IMR-90 (cell line): Measurements from ENCODE around the gene DCHS1. TPM values are rescaled to one million over a fixed set of nuclear protein-coding genes. Genes with fewer than 3 reads are reported as not detected.

Experiments
- ATAC-seq: fragments of 200-7000 bp; cut with Tn5 transposase; 2 replicates; pipeline ENCODE4 v1.9.1; 2020; ENCODE audit warnings: low read depth, mild to moderate bottlenecking, moderate library complexity
- Bru-seq: library from RNA; stranded (reverse); fragments of 400-500 nt; gene quantifications from one replicate; lab custom pipeline; 2021; lab: Mats Ljungman, UMichigan
- BruChase-seq, 2 experiments: library from RNA; stranded (reverse); fragments of 400-500 nt; gene quantifications; one replicate each; lab custom pipeline; 2021; lab: Mats Ljungman, UMichigan
- BruUV-seq: library from RNA; stranded (reverse); fragments of 400-500 nt; replicated peaks from 2 replicates; lab custom pipeline; 2021; lab: Mats Ljungman, UMichigan
- CTCF ChIA-PET: fragments of 300-600 bp; formaldehyde crosslinking; extraction: SDS; loops from one replicate; lab custom pipeline; 2021; ENCODE audit warnings: antibody characterized with exemption; lab: Yijun Ruan, JAX
- POLR2A ChIA-PET: fragments of 300-600 bp; sonication (Branson Sonifier 250); formaldehyde crosslinking; loops from one replicate; lab custom pipeline; 2022; ENCODE audit warnings: antibody characterized with exemption; ENCODE audit not compliant: unreplicated experiment; lab: Charles Lee
- DNase-seq: peaks from one replicate; pipeline ENCODE4 v3.0.0; 2013
- H2AFZ ChIP-seq: replicated peaks from 2 replicates; pipeline ENCODE3; 2013; ENCODE audit warnings: low read length, mild to moderate bottlenecking; ENCODE audit not compliant: poor library complexity
- H2AK5ac ChIP-seq: 2 replicates; pipeline ENCODE4 v1.6.1; 2013; ENCODE audit warnings: low read depth, low read length, inconsistent platforms
- H2AK9ac ChIP-seq: replicated peaks from 2 replicates; pipeline ENCODE3; 2013; ENCODE audit warnings: mild to moderate bottlenecking, low read depth, low read length, moderate library complexity; ENCODE audit not compliant: poor library complexity
- H2BK120ac ChIP-seq: 2 replicates; pipeline ENCODE4 v1.6.1; 2013; ENCODE audit warnings: low read depth, low read length, inconsistent platforms
- H2BK15ac ChIP-seq: 3 replicates; pipeline ENCODE4 v1.6.1; 2013; ENCODE audit warnings: low read depth, low read length, inconsistent platforms
- H2BK20ac ChIP-seq: 2 replicates; pipeline ENCODE4 v1.6.1; 2013; ENCODE audit warnings: low read depth, mild to moderate bottlenecking, inconsistent platforms, low read length, moderate library complexity
- H2BK5ac ChIP-seq: 2 replicates; pipeline ENCODE4 v1.6.1; 2013; ENCODE audit warnings: mild to moderate bottlenecking, low read depth, low read length, inconsistent platforms; ENCODE audit not compliant: poor library complexity, severe bottlenecking
- H3K14ac ChIP-seq: replicated peaks from 2 replicates; pipeline ENCODE4 v1.6.1; 2013; ENCODE audit warnings: low read depth, low read length, inconsistent platforms
- H3K18ac ChIP-seq: 2 replicates; pipeline ENCODE4 v1.6.1; 2013; ENCODE audit warnings: low read depth, low read length, control low read depth
- H3K23ac ChIP-seq: 2 replicates; pipeline ENCODE4 v1.6.1; 2013; ENCODE audit warnings: low read depth, low read length, inconsistent platforms
- H3K27ac ChIP-seq: 2 replicates; pipeline ENCODE4 v1.5.1; 2013; ENCODE audit warnings: mild to moderate bottlenecking, control low read depth, low read length; ENCODE audit not compliant: insufficient read depth
- H3K27me3 ChIP-seq: 2 replicates; pipeline ENCODE4 v1.6.1; 2013; ENCODE audit warnings: low read length; ENCODE audit not compliant: control insufficient read depth, insufficient read depth
- H3K36me3 ChIP-seq: 2 replicates; pipeline ENCODE4 v1.6.1; 2013; ENCODE audit warnings: low read length, mixed read lengths; ENCODE audit not compliant: control insufficient read depth, insufficient read depth
- H3K4ac ChIP-seq: 2 replicates; pipeline ENCODE4 v1.6.1; 2013; ENCODE audit warnings: low read depth, low read length, inconsistent platforms
- H3K4me1 ChIP-seq: 2 replicates; pipeline ENCODE4 v1.6.1; 2013; ENCODE audit warnings: low read length, mixed read lengths; ENCODE audit not compliant: control insufficient read depth, insufficient read depth
- H3K4me2 ChIP-seq: 2 replicates; pipeline ENCODE4 v1.6.1; 2013; ENCODE audit warnings: low read depth, mild to moderate bottlenecking, control low read depth, low read length, moderate library complexity
- H3K4me3 ChIP-seq: 2 replicates; pipeline ENCODE4 v1.5.1; 2013; ENCODE audit warnings: low read depth, mild to moderate bottlenecking, control low read depth, low read length, moderate library complexity; ENCODE audit not compliant: insufficient read depth
- H3K56ac ChIP-seq: 2 replicates; pipeline ENCODE4 v1.6.1; 2013; ENCODE audit warnings: low read length, inconsistent platforms; ENCODE audit not compliant: insufficient read depth; ENCODE audit errors: extremely low read depth
- H3K79me1 ChIP-seq, 2 experiments: 2 replicates each; pipeline ENCODE4 v1.6.1; 2013; ENCODE audit warnings: low read length in 2 of 2, inconsistent platforms in 1 of 2, low read depth in 1 of 2
- H3K9ac ChIP-seq: 2 replicates; pipeline ENCODE4 v1.6.1; 2013; ENCODE audit warnings: low read depth, low read length, control low read depth
- H3K9me1 ChIP-seq: 2 replicates; pipeline ENCODE4 v1.6.1; 2013; ENCODE audit warnings: low read length, inconsistent platforms; ENCODE audit not compliant: insufficient read depth
- H3K9me3 ChIP-seq: 2 replicates; pipeline ENCODE4 v1.6.1; 2013; ENCODE audit warnings: low read length; ENCODE audit not compliant: control insufficient read depth, insufficient read depth
- H4K20me1 ChIP-seq: 2 replicates; pipeline ENCODE4 v1.6.1; 2013; ENCODE audit warnings: low read length, inconsistent platforms; ENCODE audit not compliant: insufficient read depth
- H4K5ac ChIP-seq: 2 replicates; pipeline ENCODE4 v1.6.1; 2013; ENCODE audit warnings: mild to moderate bottlenecking, low read depth, low read length, control low read depth
- H4K8ac ChIP-seq, 2 experiments: 2 replicates each; pipeline ENCODE4 v1.6.1; 2013; ENCODE audit warnings: low read depth in 2 of 2, low read length in 2 of 2, control low read depth in 1 of 2, inconsistent platforms in 1 of 2
- H4K91ac ChIP-seq: 2 replicates; pipeline ENCODE4 v1.6.1; 2013; ENCODE audit warnings: low read depth, low read length, inconsistent platforms; ENCODE audit not compliant: insufficient read depth
- BHLHE40 ChIP-seq: fragments of 150-350 bp; IDR thresholded peaks from 2 replicates; pipeline ENCODE4 v1.6.1; 2016; ENCODE audit warnings: mild to moderate bottlenecking, low read depth, low read length
- MAZ ChIP-seq: IDR thresholded peaks from 2 replicates; pipeline ENCODE4 v1.6.1; 2012; ENCODE audit warnings: low read depth, mild to moderate bottlenecking, low read length, improper control_type of control experiment, moderate library complexity, borderline replicate concordance
- WGBS, 2 experiments: methylation state at CpG; one replicate each; pipeline versions ENCODE4 v1.1.5 to v1.1.7; 2013; ENCODE audit warnings: missing lambda C conversion rate in 2 of 2; ENCODE audit not compliant: insufficient read length in 1 of 2; ENCODE audit errors: extremely low coverage in 2 of 2; 5-methylcytosine and 5-hydroxymethylcytosine counted together
- dilution Hi-C: fragments of 300-500 bp; cut with HindIII; formaldehyde crosslinking; loops from one replicate; pipeline ENCODE4 v1.14.3; 2018; ENCODE audit warnings: low sequenced_read_pairs; ENCODE audit not compliant: unreplicated experiment
- in situ Hi-C: fragments of 300-500 bp; cut with MboI; formaldehyde crosslinking; loops from 3 replicates; pipeline ENCODE4 v1.14.3; 2019; ENCODE audit warnings: low sequenced_read_pairs, inconsistent platforms, mixed read lengths
- intact Hi-C: fragments of 100-400 bp; cut with micrococcal nuclease; formaldehyde crosslinking; loops from 2 replicates; pipeline ENCODE4 v1.10.0; 2022
- long read RNA-seq: library from polyadenylated mRNA; unstranded; transcript quantifications from one replicate; pipeline ENCODE4 v2.0.0, GENCODE V29; 2021; ENCODE audit not compliant: unreplicated experiment
- polyA plus RNA-seq, 3 experiments: library from polyadenylated mRNA; depleted of rRNA; stranded (reverse); fragments of >200 nt; gene quantifications; 2 replicates each; pipeline ENCODE4 v1.2.3, GENCODE V29; 2012; ENCODE audit warnings: low replicate concordance in 1 of 3
- total RNA-seq: library from RNA; depleted of rRNA; stranded (reverse); fragments of >200 nt; gene quantifications from 2 replicates; pipeline ENCODE4 v1.2.3, GENCODE V29; 2012; rRNA removed

DCHS1 gene, protein sequence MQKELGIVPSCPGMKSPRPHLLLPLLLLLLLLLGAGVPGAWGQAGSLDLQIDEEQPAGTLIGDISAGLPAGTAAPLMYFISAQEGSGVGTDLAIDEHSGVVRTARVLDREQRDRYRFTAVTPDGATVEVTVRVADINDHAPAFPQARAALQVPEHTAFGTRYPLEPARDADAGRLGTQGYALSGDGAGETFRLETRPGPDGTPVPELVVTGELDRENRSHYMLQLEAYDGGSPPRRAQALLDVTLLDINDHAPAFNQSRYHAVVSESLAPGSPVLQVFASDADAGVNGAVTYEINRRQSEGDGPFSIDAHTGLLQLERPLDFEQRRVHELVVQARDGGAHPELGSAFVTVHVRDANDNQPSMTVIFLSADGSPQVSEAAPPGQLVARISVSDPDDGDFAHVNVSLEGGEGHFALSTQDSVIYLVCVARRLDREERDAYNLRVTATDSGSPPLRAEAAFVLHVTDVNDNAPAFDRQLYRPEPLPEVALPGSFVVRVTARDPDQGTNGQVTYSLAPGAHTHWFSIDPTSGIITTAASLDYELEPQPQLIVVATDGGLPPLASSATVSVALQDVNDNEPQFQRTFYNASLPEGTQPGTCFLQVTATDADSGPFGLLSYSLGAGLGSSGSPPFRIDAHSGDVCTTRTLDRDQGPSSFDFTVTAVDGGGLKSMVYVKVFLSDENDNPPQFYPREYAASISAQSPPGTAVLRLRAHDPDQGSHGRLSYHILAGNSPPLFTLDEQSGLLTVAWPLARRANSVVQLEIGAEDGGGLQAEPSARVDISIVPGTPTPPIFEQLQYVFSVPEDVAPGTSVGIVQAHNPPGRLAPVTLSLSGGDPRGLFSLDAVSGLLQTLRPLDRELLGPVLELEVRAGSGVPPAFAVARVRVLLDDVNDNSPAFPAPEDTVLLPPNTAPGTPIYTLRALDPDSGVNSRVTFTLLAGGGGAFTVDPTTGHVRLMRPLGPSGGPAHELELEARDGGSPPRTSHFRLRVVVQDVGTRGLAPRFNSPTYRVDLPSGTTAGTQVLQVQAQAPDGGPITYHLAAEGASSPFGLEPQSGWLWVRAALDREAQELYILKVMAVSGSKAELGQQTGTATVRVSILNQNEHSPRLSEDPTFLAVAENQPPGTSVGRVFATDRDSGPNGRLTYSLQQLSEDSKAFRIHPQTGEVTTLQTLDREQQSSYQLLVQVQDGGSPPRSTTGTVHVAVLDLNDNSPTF (N-terminal part only)
- 1.4 and 1.7 TPM in 2 replicates for total RNA-seq
- polyA plus RNA-seq (2012; rRNA removed), result 3.3 and 3.8 TPM in 2 replicates
- polyA plus RNA-seq (2012; cell fraction: cytosol; rRNA removed), result 2.0 and 3.8 TPM in 2 replicates
- 6.7 and 13.0 TPM in 2 replicates for polyA plus RNA-seq (2012; cell fraction: nucleus; rRNA removed; ENCODE audit: low replicate concordance)
- percentile 48 among the genes with signal in this experiment for Bru-seq, nascent RNA
- percentile 66 among the genes with signal in this experiment for BruChase-seq, experiment 1, labeled RNA remaining after a 6-hour chase
- percentile 55 among the genes with signal in this experiment for BruChase-seq, experiment 2, labeled RNA remaining after a 2-hour chase
- long read RNA-seq, partial matches to known transcripts, result 1 of 6 reads
- long read RNA-seq, other reads (novel, unspliced or antisense), result 5 of 6 reads

DNA sequence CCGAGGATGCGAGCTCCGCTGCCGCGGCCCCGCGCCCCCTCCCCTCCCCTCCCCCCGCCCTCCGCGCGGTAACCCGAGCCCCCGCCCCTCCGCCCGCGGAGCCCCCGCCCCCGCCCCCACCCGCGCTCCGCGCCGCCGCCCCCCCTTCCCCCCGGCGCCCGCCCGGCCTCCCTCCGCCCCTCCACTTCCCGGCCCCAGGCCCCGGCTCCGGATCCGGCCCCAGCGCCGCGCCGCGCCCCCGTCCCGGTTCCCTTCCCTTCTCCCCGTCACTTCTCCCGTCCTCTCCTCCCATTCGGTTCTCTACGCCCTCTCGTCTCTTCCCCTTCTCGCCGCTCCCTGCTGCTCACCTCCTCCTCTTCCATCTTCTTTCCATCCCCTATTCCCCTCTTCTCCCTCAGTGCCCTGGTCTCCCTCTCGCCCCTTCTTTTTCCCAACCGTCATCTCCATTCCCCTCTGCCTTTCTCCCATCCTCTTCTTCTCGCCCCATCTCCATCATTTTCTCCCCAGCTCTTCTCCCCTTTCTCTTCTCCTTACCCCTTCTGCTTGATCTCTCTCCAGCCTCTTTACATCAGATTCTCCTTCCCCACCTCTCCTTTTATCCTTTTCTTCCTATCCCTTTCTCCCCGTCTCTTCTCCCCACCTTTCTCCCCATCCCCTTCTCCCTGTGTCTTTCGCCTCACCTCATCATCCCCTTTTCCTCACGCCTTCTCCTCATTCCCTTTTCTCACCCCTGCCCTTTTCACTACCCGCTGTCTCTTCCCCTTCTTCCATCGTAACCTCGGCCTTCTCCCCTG is at the start of gene DCHS1:
Gene DCHS1, minus strand, starts transcription at position 20 of the 794 bp plus-strand sequence. CDS start 14,196 bp downstream, outside the sequence.
- no peak for DNase-seq
- dilution Hi-C loops, result no loop called here
- Histone ChIP-seq H4K8ac (peak within 1 kb of the TSS; percentile 50 to 78; a peak in 3 of 4 replicates), H3K79me1 (peaks cover 3 to 17% of the 10 kb centered on the region in 2 experiments; a peak in 2 of 4 replicates), H3K4ac (peak within 1 kb of the TSS; percentile 85), H2BK120ac (peak within 1 kb of the TSS; percentile 83), H3K56ac (no peak within 1 kb of the TSS), H2AK9ac (peak within 1 kb of the TSS; percentile 84), H4K91ac (peak within 1 kb of the TSS; percentile 79), H4K5ac (peak within 1 kb of the TSS; percentile 98), H3K9me1 (peaks cover 18% of the 10 kb centered on the region), H3K18ac (peak within 1 kb of the TSS; percentile 99), H2AK5ac (peak within 1 kb of the TSS; percentile 85), H3K4me1 (peaks cover 5% of the 10 kb centered on the region), H3K9me3 (no peaks in the 10 kb centered on the region), H3K4me3 (peak within 1 kb of the TSS; percentile 98), H3K27ac (peak within 1 kb of the TSS; percentile 64), H3K23ac (peak within 1 kb of the TSS; percentile 77), H3K9ac (peak within 1 kb of the TSS; percentile 99), H4K20me1 (0 out of 2 replicates have a peak, but pooled peaks cover 3% of the 10 kb centered on the region), H3K4me2 (peak within 1 kb of the TSS; percentile 98), H2BK20ac (peak within 1 kb of the TSS; percentile 5; the same call in 1 of the 2 replicates), H2BK15ac (peak within 1 kb of the TSS; percentile 30; the same call in 1 of the 3 replicates), H2AFZ (peak within 1 kb of the TSS; percentile 86), H2BK5ac (no peak within 1 kb of the TSS), H3K14ac (peak within 1 kb of the TSS; percentile 91), H3K36me3 (no peaks in the 10 kb centered on the region), H3K27me3 (peaks cover 16% of the 10 kb centered on the region)
- in situ Hi-C loops, result no loop called here
- TF ChIP-seq BHLHE40 (no peak), MAZ (peak; percentile 7; the same call in 1 of the 2 replicates)
- POLR2A ChIA-PET, result interaction anchor here (0.9 kb wide), 1 partner anchor 336 kb away, joined by 5 read pairs; no protein-coding TSS in a partner anchor
- peak; percentile 59 for ATAC-seq
- BruUV-seq, result no TSS peak
- WGBS, 2 experiments, result 8 to 100% methylated on average over 2 to 11 of the region's 56 CpGs
- CTCF ChIA-PET, result no interaction called here
- intact Hi-C loops, result no loop called here
